ENCODE measurements around the gene CHRNB2. TPM values are rescaled to one million over a fixed set of nuclear protein-coding genes. Genes with fewer than 3 reads are reported as not detected.

CHRNB2 gene
- total and polyA plus RNA-seq, 4 experiments from 2014 or later = not detected

DNA sequence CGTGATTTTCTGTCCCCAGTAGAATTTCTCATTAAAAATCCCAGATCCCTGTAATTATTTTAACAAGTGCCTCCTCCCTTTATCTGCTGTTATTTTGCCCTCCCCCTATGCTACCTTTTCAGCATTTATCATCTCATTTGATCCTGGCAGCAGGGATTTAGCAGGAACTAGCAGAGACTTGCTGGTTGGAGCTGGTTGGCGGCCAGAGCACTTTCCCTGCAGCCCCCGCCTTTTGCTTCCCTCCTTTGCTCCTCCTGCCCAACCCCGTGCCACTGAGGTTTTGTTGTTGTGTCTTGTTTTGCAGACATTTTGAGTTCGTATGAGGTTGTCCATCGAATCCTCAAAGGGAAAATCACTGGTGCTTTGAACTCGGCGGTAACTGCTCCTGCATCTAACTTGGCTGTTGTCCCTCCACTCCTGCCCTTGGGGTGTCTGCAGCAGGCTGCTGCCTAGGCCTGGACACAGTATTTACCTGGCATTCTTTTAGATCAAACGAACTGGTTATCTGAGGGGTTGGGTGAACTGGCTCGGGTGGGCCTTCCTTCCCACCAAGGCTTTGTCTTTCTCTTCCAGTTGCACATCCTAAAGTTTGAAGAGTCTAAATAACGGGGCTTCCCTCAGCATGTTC is 20.4 kb upstream of the CHRNB2 start:
- POLR2A ChIA-PET (ENCODE audit: partially characterized antibody) = interaction anchor here (1.1 to 1.4 kb wide), 2 partner anchors 66 to 68 kb away, joined by 3 to 6 read pairs; no protein-coding TSS in a partner anchor
- Mint-ChIP-seq H3K4me1 (peaks cover 7 to 21% (median 14%) of the 10 kb centered on the region in 4 donors), H3K4me3 (no peak overlapping the region), H3K27me3 (no peaks in the 10 kb centered on the region), H3K36me3 (peaks cover 33 to 38% of the 10 kb centered on the region in 2 donors), H3K9me3 (no peaks in the 10 kb centered on the region), H3K27ac (peak overlapping the region in 1 of 7 donors; percentile 45)
- peaks cover 38% of the 10 kb centered on the region for H3K36me3 ChIP-seq (ENCODE audit: insufficient read depth, low read length)
- H3K27ac ChIP-seq (ENCODE audit: low read depth, low read length) = no peak overlapping the region
- H3K9me3 ChIP-seq (ENCODE audit: control insufficient read depth in 1 of 2, low read length in 2 of 2) = no peaks in the 10 kb centered on the region
- peak in 1 of 5 donors; percentile 12 for DNase-seq
- intact Hi-C loops (cut with micrococcal nuclease) = loop anchor here (2.0 kb wide), 1 partner anchor 142 kb away; the partner anchor contains the start of gene IL6R
- CTCF ChIA-PET (ENCODE audit: partially characterized antibody) = interaction anchor here (0.7 to 3.1 kb wide), 16 partner anchors 8 to 383 kb away, joined by 3 to 104 read pairs (median 4); partner anchors contain the start of gene UBE2Q1
- H3K4me1 ChIP-seq (ENCODE audit: insufficient read depth, low read length) = peaks cover 13% of the 10 kb centered on the region
- H3K4me3 ChIP-seq (ENCODE audit: low read length in 2 of 2) = no peak overlapping the region
- no peaks in the 10 kb centered on the region for H3K27me3 ChIP-seq (ENCODE audit: insufficient read depth, low read length)

GRCh38 chr1:154548028-154548427 is 19.6 kb upstream of the CHRNB2 start:
- H3K4me1 ChIP-seq (ENCODE audit: insufficient read depth, low read length) = peaks cover 13% of the 10 kb centered on the region
- DNase-seq = peak in 1 of 5 donors; percentile 9
- no peak overlapping the region for H3K4me3 ChIP-seq (ENCODE audit: low read length in 2 of 2)
- POLR2A ChIA-PET (ENCODE audit: partially characterized antibody) = no interaction called here
- no peak overlapping the region for H3K27ac ChIP-seq (ENCODE audit: low read depth, low read length)
- Mint-ChIP-seq H3K4me3 (no peak overlapping the region), H3K36me3 (peaks cover 39 to 47% of the 10 kb centered on the region in 2 donors), H3K27me3 (no peaks in the 10 kb centered on the region), H3K9me3 (no peaks in the 10 kb centered on the region), H3K4me1 (peaks cover 7 to 21% (median 14%) of the 10 kb centered on the region in 4 donors), H3K27ac (peak overlapping the region in 4 of 7 donors; percentile 34 to 65 (median 48))
- H3K36me3 ChIP-seq (ENCODE audit: insufficient read depth, low read length) = peaks cover 46% of the 10 kb centered on the region
- intact Hi-C loops (cut with micrococcal nuclease) = no loop called here
- CTCF ChIA-PET (ENCODE audit: partially characterized antibody) = interaction anchor here (1.0 to 2.4 kb wide), 2 partner anchors 68 to 212 kb away, joined by 3 to 13 read pairs; no protein-coding TSS in a partner anchor
- H3K9me3 ChIP-seq (ENCODE audit: control insufficient read depth in 1 of 2, low read length in 2 of 2) = no peaks in the 10 kb centered on the region
- no peaks in the 10 kb centered on the region for H3K27me3 ChIP-seq (ENCODE audit: insufficient read depth, low read length)

GRCh38 chr1:154549202-154549770 is 18.3 kb upstream of the CHRNB2 start:
- CTCF ChIA-PET (ENCODE audit: partially characterized antibody) = interaction anchor here (0.7 to 2.4 kb wide), 3 partner anchors 70 to 329 kb away, joined by 3 to 13 read pairs (median 3); no protein-coding TSS in a partner anchor
- Histone ChIP-seq H3K36me3 (ENCODE audit: insufficient read depth, low read length) (peaks cover 59% of the 10 kb centered on the region), H3K27ac (ENCODE audit: low read depth, low read length) (no peak overlapping the region), H3K4me1 (ENCODE audit: insufficient read depth, low read length) (peaks cover 13% of the 10 kb centered on the region), H3K9me3 (ENCODE audit: control insufficient read depth in 1 of 2, low read length in 2 of 2) (no peaks in the 10 kb centered on the region), H3K27me3 (ENCODE audit: insufficient read depth, low read length) (no peaks in the 10 kb centered on the region), H3K4me3 (ENCODE audit: low read length in 2 of 2) (no peak overlapping the region)
- Mint-ChIP-seq H3K9me3 (no peaks in the 10 kb centered on the region), H3K4me3 (no peak overlapping the region), H3K27me3 (no peaks in the 10 kb centered on the region), H3K27ac (peak overlapping the region in 4 of 7 donors; percentile 22 to 53 (median 36)), H3K4me1 (peaks cover 7 to 31% (median 16%) of the 10 kb centered on the region in 4 donors), H3K36me3 (peaks cover 49 to 59% of the 10 kb centered on the region in 2 donors)
- intact Hi-C loops (cut with micrococcal nuclease) = no loop called here
- DNase-seq = peak in 1 of 5 donors; percentile 17
- POLR2A ChIA-PET (ENCODE audit: partially characterized antibody) = interaction anchor here (1.0 kb wide), 1 partner anchor 9 kb away, joined by 3 read pairs; no protein-coding TSS in a partner anchor

DNA sequence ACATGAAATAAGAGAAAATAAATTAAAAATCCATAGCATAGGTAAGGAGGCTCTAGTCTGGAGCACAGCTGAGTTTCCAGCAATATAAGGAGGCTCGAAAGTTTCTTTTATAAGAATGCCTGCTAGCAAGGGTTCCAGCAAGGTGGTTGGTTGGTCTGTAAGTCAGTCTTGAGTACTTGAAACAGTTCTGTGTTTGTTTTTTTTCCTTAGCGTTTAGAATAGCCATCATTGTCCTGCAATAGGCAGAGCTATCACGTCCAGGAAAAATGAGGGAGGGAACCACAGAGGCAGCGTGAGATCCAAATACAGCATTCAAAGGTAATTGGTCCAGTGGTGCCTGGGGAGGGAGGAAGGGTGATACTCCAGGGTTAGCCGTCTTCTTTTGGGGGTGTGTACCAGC is 17.5 kb upstream of the CHRNB2 start:
- ChIA-PET POLR2A (ENCODE audit: partially characterized antibody) (interaction anchor here (1.0 kb wide), 1 partner anchor 8 kb away, joined by 3 read pairs; no protein-coding TSS in a partner anchor), CTCF (ENCODE audit: partially characterized antibody) (interaction anchor here (2.4 kb wide), 1 partner anchor 70 kb away, joined by 13 read pairs; no protein-coding TSS in a partner anchor)
- no peaks in the 10 kb centered on the region for H3K27me3 ChIP-seq (ENCODE audit: insufficient read depth, low read length)
- Mint-ChIP-seq H3K27ac (peak overlapping the region in 2 of 7 donors; percentile 26 to 90), H3K4me3 (no peak overlapping the region), H3K9me3 (no peaks in the 10 kb centered on the region), H3K27me3 (no peaks in the 10 kb centered on the region), H3K4me1 (peaks cover 10 to 37% (median 18%) of the 10 kb centered on the region in 4 donors), H3K36me3 (peaks cover 56 to 67% of the 10 kb centered on the region in 2 donors)
- H3K27ac ChIP-seq (ENCODE audit: low read depth, low read length) = no peak overlapping the region
- peaks cover 13% of the 10 kb centered on the region for H3K4me1 ChIP-seq (ENCODE audit: insufficient read depth, low read length)
- peaks cover 66% of the 10 kb centered on the region for H3K36me3 ChIP-seq (ENCODE audit: insufficient read depth, low read length)
- intact Hi-C loops (cut with micrococcal nuclease) = loop anchor here (10.0 kb wide), 1 partner anchor 225 kb away; the partner anchor contains the start of genes AQP10 and ATP8B2
- no peak for DNase-seq
- no peaks in the 10 kb centered on the region for H3K9me3 ChIP-seq (ENCODE audit: control insufficient read depth in 1 of 2, low read length in 2 of 2)
- no peak overlapping the region for H3K4me3 ChIP-seq (ENCODE audit: low read length in 2 of 2)

GRCh38 chr1:154550657-154551056 is 16.9 kb upstream of the CHRNB2 start:
- Histone ChIP-seq H3K4me3 (ENCODE audit: low read length in 2 of 2) (no peak overlapping the region), H3K4me1 (ENCODE audit: insufficient read depth, low read length) (peaks cover 18% of the 10 kb centered on the region), H3K36me3 (ENCODE audit: insufficient read depth, low read length) (peaks cover 72% of the 10 kb centered on the region), H3K27me3 (ENCODE audit: insufficient read depth, low read length) (no peaks in the 10 kb centered on the region), H3K27ac (ENCODE audit: low read depth, low read length) (no peak overlapping the region), H3K9me3 (ENCODE audit: control insufficient read depth in 1 of 2, low read length in 2 of 2) (no peaks in the 10 kb centered on the region)
- ChIA-PET POLR2A (ENCODE audit: partially characterized antibody) (interaction anchor here (1.6 kb wide), 1 partner anchor 24 kb away, joined by 3 read pairs; no protein-coding TSS in a partner anchor), CTCF (ENCODE audit: partially characterized antibody) (interaction anchor here (1.6 kb wide), 1 partner anchor 71 kb away, joined by 5 read pairs; no protein-coding TSS in a partner anchor)
- H3K27ac Mint-ChIP-seq = peak overlapping the region in 1 of 7 donors; percentile 2
- DNase-seq = no peak
- H3K27me3 Mint-ChIP-seq = no peaks in the 10 kb centered on the region
- H3K36me3 Mint-ChIP-seq = peaks cover 62 to 73% of the 10 kb centered on the region in 2 donors
- H3K4me1 Mint-ChIP-seq = peaks cover 10 to 40% (median 22%) of the 10 kb centered on the region in 4 donors
- H3K4me3 Mint-ChIP-seq = no peak overlapping the region
- no peaks in the 10 kb centered on the region for H3K9me3 Mint-ChIP-seq
- intact Hi-C loops (cut with micrococcal nuclease) = loop anchor here (10.0 kb wide), 1 partner anchor 226 kb away; the partner anchor contains the start of genes AQP10 and ATP8B2

DNA sequence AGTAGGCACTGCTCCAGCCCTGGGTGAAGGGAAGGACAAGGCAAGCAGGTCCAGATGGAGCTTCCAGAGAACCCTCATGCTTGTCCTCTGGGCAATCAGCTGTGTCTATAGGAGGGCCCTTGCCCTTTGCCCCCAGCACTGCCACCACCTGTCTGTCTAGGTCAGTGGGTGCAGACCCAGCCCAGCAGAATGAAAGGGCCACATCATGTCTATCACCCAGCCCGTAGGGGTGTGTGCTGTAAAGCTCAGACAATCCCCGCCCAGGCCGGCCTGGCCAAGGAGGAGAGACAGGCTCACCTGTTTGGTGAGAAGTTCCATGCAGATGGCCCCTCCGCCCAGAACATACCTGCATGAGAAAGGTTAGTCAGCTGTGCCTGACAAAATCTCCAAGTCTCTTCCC is 16.1 kb upstream of the CHRNB2 start:
- Mint-ChIP-seq H3K36me3 (peaks cover 66 to 77% of the 10 kb centered on the region in 2 donors), H3K9me3 (no peaks in the 10 kb centered on the region), H3K27ac (peak overlapping the region in 1 of 7 donors; percentile 60), H3K4me1 (peaks cover 17 to 48% (median 27%) of the 10 kb centered on the region in 4 donors), H3K27me3 (no peaks in the 10 kb centered on the region), H3K4me3 (no peak overlapping the region)
- DNase-seq = no peak
- ChIA-PET POLR2A (ENCODE audit: partially characterized antibody) (interaction anchor here (1.6 kb wide), 1 partner anchor 24 kb away, joined by 3 read pairs; no protein-coding TSS in a partner anchor), CTCF (ENCODE audit: partially characterized antibody) (interaction anchor here (1.6 kb wide), 1 partner anchor 72 kb away, joined by 5 read pairs; no protein-coding TSS in a partner anchor)
- H3K27ac ChIP-seq (ENCODE audit: low read depth, low read length) = no peak overlapping the region
- H3K9me3 ChIP-seq (ENCODE audit: control insufficient read depth in 1 of 2, low read length in 2 of 2) = no peaks in the 10 kb centered on the region
- no peak overlapping the region for H3K4me3 ChIP-seq (ENCODE audit: low read length in 2 of 2)
- peaks cover 26% of the 10 kb centered on the region for H3K4me1 ChIP-seq (ENCODE audit: insufficient read depth, low read length)
- peaks cover 78% of the 10 kb centered on the region for H3K36me3 ChIP-seq (ENCODE audit: insufficient read depth, low read length)
- intact Hi-C loops (cut with micrococcal nuclease) = loop anchor here (10.0 kb wide), 1 partner anchor 227 kb away; the partner anchor contains the start of genes AQP10 and ATP8B2
- H3K27me3 ChIP-seq (ENCODE audit: insufficient read depth, low read length) = no peaks in the 10 kb centered on the region
